Urothelium cell line (cell line): ENCODE data around the gene DGCR2.
"Not testable (repeated sequence)": the region's sequence is repeated elsewhere in the genome, so short reads cannot be mapped to it uniquely, and the experiment has no call there.

Source experiments
- DNase-seq: peaks from one replicate; pipeline ENCODE4 v3.0.0; 2011; ENCODE audit warnings: low spot score, mixed read lengths
- FAIRE-seq: peaks from 2 replicates; lab custom pipeline; 2011; peaks lifted over from hg19 to GRCh38; lab: Jason Lieb, UNC

DGCR2 gene

GRCh38 chr22:19084586-19084985 is 37.6 kb downstream of the DGCR2 start:
- not testable (repeated sequence) for FAIRE-seq, DNase-seq

GRCh38 chr22:19084126-19084525 is 38.1 kb downstream of the DGCR2 start:
- DNase-seq, result not testable (repeated sequence)

GRCh38 chr22:19082793-19083192 is 39.4 kb downstream of the DGCR2 start:
- FAIRE-seq (no peak), DNase-seq (no peak)

More at GRCh38 chr22:19084126-19084525, 38.1 kb downstream of the DGCR2 start:
- not testable (repeated sequence) for FAIRE-seq

GRCh38 chr22:19082101-19082500 is 40.1 kb downstream of the DGCR2 start:
- DNase-seq, result no peak
- no peak for FAIRE-seq

GRCh38 chr22:19081351-19081750 is 40.9 kb downstream of the DGCR2 start:
- no peak for DNase-seq
- no peak for FAIRE-seq

GRCh38 chr22:19080853-19081252 is 41.4 kb downstream of the DGCR2 start:
- FAIRE-seq (no peak), DNase-seq (no peak)

- no peak for FAIRE-seq
Observed at GRCh38 chr22:19079691-19080090, 42.5 kb downstream of the DGCR2 start.

GRCh38 chr22:19075404-19075803 is 46.8 kb downstream of the DGCR2 start:
- no peak for DNase-seq
- FAIRE-seq, result no peak

More at GRCh38 chr22:19079691-19080090, 42.5 kb downstream of the DGCR2 start:
- DNase-seq, result no peak

GRCh38 chr22:19072853-19073252 is 49.4 kb downstream of the DGCR2 start:
- DNase-seq, FAIRE-seq: not testable (repeated sequence)

GRCh38 chr22:19070397-19071169 is 51.6 kb downstream of the DGCR2 start:
- no peak for FAIRE-seq

GRCh38 chr22:19069451-19069850 is 52.8 kb downstream of the DGCR2 start:
- no peak for FAIRE-seq
- no peak for DNase-seq

More at GRCh38 chr22:19070397-19071169, 51.6 kb downstream of the DGCR2 start:
- DNase-seq, result no peak

GRCh38 chr22:19068784-19069271 is 53.4 kb downstream of the DGCR2 start:
- FAIRE-seq (no peak), DNase-seq (no peak)

GRCh38 chr22:19067696-19068348 is 54.4 kb downstream of the DGCR2 start:
- FAIRE-seq (no peak), DNase-seq (no peak)

- DNase-seq (no peak), FAIRE-seq (no peak)
Observed at GRCh38 chr22:19066531-19067271, 55.5 kb downstream of the DGCR2 start.

GRCh38 chr22:19065929-19066328 is 56.3 kb downstream of the DGCR2 start:
- no peak for DNase-seq
- FAIRE-seq, result no peak

- FAIRE-seq, result no peak
Observed at GRCh38 chr22:19065298-19065859, 56.8 kb downstream of the DGCR2 start.

GRCh38 chr22:19064354-19065054 is 57.7 kb downstream of the DGCR2 start:
- FAIRE-seq (no peak), DNase-seq (no peak)

More at GRCh38 chr22:19065298-19065859, 56.8 kb downstream of the DGCR2 start:
- no peak for DNase-seq

- FAIRE-seq (no peak), DNase-seq (no peak)
Observed at GRCh38 chr22:19063581-19064353, 58.4 kb downstream of the DGCR2 start.

- FAIRE-seq (no peak), DNase-seq (no peak)
Observed at GRCh38 chr22:19062943-19063308, 59.3 kb downstream of the DGCR2 start.
